ENCODE data around the gene DSC1. TPM values are rescaled to one million over a fixed set of nuclear protein-coding genes. Genes with fewer than 3 reads are reported as not detected.

Gene DSC1
- total and polyA plus RNA-seq, 2 experiments from 2014 or later, result not detected

- Mint-ChIP-seq H3K27ac (no peak overlapping the region), H3K4me1 (peaks cover 3% of the 10 kb centered on the region; the same call in 2 of the 3 replicates), H3K4me3 (no peak overlapping the region), H3K36me3 (ENCODE audit: low read depth) (no peaks in the 10 kb centered on the region), H3K27me3 (ENCODE audit: insufficient read depth, low read depth, poor library complexity) (peaks cover 3% of the 10 kb centered on the region), H3K9me3 (no peaks in the 10 kb centered on the region)
- Histone ChIP-seq H3K27ac (ENCODE audit: low read depth) (no peak overlapping the region), H2AFZ (no peak overlapping the region), H3K4me2 (no peak overlapping the region), H3K4me1 (ENCODE audit: insufficient read depth) (no peaks in the 10 kb centered on the region), H3F3A (replicated peaks; ENCODE audit: low read depth) (no peaks in the 10 kb centered on the region), H3K9me2 (ENCODE audit: insufficient read depth) (no peaks in the 10 kb centered on the region), H3K27me3 (ENCODE audit: insufficient read depth) (no peaks in the 10 kb centered on the region), H3K79me2 (replicated peaks; ENCODE audit: insufficient read depth) (no peaks in the 10 kb centered on the region), H4K20me1 (replicated peaks; ENCODE audit: insufficient read depth) (no peaks in the 10 kb centered on the region), H3K36me3 (ENCODE audit: insufficient read depth) (no peaks in the 10 kb centered on the region), H3K4me3 (no peak overlapping the region)
- DNase-seq (ENCODE audit: low spot score) (no peak), ATAC-seq (no peak)
- TF ChIP-seq CTCF (conservative IDR thresholded peaks at IDR 0.05; ENCODE audit: low read depth in 2 of 2) (peak; percentile 8 to 16; a peak in 1 of 4 replicates), POLR2AphosphoS5 (IDR thresholded peaks at IDR 0.05; ENCODE audit: low read depth) (no peak)
Measured at GRCh38 chr18:31170335-31170734, 7.7 kb upstream of the DSC1 start.

DNA sequence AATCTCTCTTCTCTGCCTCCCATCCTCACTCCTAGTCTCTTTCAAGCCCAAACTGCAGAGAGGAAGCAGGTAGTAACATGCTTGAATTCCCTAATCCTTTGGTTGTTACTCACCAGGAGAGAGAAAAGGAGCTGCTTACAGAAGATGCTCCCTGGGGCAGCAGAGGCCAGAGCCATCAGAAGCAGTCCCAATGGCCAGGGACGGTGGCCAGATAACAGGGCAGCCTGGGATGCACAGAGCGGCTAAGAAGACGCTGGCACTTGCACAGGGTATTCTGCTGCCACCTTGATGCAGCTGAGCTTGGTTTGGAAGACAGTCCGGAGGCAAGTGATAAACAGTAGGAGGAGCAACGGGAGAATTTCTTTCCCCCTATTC, 250 bp downstream of the DSC1 start:
- Histone ChIP-seq H3F3A (replicated peaks; ENCODE audit: low read depth) (no peaks in the 10 kb centered on the region), H2AFZ (peak overlapping the region; percentile 93), H3K4me2 (no peak overlapping the region), H3K79me2 (replicated peaks; ENCODE audit: insufficient read depth) (no peaks in the 10 kb centered on the region), H3K9me2 (ENCODE audit: insufficient read depth) (no peaks in the 10 kb centered on the region), H3K27ac (ENCODE audit: low read depth) (no peak overlapping the region), H4K20me1 (replicated peaks; ENCODE audit: insufficient read depth) (no peaks in the 10 kb centered on the region), H3K27me3 (ENCODE audit: insufficient read depth) (no peaks in the 10 kb centered on the region), H3K36me3 (ENCODE audit: insufficient read depth) (no peaks in the 10 kb centered on the region), H3K4me1 (ENCODE audit: insufficient read depth) (no peaks in the 10 kb centered on the region), H3K4me3 (no peak overlapping the region)
- Mint-ChIP-seq H3K9me3 (no peaks in the 10 kb centered on the region), H3K4me3 (no peak overlapping the region), H3K4me1 (peaks cover 8% of the 10 kb centered on the region), H3K36me3 (ENCODE audit: low read depth) (no peaks in the 10 kb centered on the region), H3K27ac (no peak overlapping the region; the same call in 1 of the 2 replicates), H3K27me3 (ENCODE audit: insufficient read depth, low read depth, poor library complexity) (peaks cover 3% of the 10 kb centered on the region)
- DNase-seq (ENCODE audit: low spot score) (no peak), ATAC-seq (peak; percentile 63)
- no peak for TF ChIP-seq EZH2 (IDR thresholded peaks at IDR 0.05; ENCODE audit: low read depth, unreplicated experiment)
- TF ChIP-seq POLR2AphosphoS5 (IDR thresholded peaks at IDR 0.05; ENCODE audit: low read depth), result no peak
- TF ChIP-seq JUNB (IDR thresholded peaks at IDR 0.05; ENCODE audit: unreplicated experiment), result no peak
- TF ChIP-seq ZNF114 (CRISPR knock-in tag; IDR thresholded peaks at IDR 0.05), result no peak
- TF ChIP-seq ZNF331 (CRISPR knock-in tag; IDR thresholded peaks at IDR 0.05; ENCODE audit: low read depth), result no peak
- no peak for TF ChIP-seq NANOG (IDR thresholded peaks at IDR 0.05; ENCODE audit: borderline replicate concordance)
- no peak for TF ChIP-seq CREB1 (CRISPR knock-in tag; IDR thresholded peaks at IDR 0.05; ENCODE audit: low read depth)
- TF ChIP-seq EZH2phosphoT487 (IDR thresholded peaks at IDR 0.05; ENCODE audit: unreplicated experiment), result no peak
- TF ChIP-seq ETS1 (IDR thresholded peaks at IDR 0.05), result no peak
- TF ChIP-seq, protein P1, sequence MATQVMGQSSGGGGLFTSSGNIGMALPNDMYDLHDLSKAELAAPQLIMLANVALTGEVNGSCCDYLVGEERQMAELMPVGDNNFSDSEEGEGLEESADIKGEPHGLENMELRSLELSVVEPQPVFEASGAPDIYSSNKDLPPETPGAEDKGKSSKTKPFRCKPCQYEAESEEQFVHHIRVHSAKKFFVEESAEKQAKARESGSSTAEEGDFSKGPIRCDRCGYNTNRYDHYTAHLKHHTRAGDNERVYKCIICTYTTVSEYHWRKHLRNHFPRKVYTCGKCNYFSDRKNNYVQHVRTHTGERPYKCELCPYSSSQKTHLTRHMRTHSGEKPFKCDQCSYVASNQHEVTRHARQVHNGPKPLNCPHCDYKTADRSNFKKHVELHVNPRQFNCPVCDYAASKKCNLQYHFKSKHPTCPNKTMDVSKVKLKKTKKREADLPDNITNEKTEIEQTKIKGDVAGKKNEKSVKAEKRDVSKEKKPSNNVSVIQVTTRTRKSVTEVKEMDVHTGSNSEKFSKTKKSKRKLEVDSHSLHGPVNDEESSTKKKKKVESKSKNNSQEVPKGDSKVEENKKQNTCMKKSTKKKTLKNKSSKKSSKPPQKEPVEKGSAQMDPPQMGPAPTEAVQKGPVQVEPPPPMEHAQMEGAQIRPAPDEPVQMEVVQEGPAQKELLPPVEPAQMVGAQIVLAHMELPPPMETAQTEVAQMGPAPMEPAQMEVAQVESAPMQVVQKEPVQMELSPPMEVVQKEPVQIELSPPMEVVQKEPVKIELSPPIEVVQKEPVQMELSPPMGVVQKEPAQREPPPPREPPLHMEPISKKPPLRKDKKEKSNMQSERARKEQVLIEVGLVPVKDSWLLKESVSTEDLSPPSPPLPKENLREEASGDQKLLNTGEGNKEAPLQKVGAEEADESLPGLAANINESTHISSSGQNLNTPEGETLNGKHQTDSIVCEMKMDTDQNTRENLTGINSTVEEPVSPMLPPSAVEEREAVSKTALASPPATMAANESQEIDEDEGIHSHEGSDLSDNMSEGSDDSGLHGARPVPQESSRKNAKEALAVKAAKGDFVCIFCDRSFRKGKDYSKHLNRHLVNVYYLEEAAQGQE (IDR thresholded peaks at IDR 0.05; ENCODE audit: unreplicated experiment), result no peak
- TF ChIP-seq STAT1 (IDR thresholded peaks at IDR 0.05; ENCODE audit: unreplicated experiment), result no peak
- TF ChIP-seq CTCF (conservative IDR thresholded peaks at IDR 0.05; ENCODE audit: low read depth in 2 of 2), result no peak
